Endothelial cell of umbilical vein (primary cell): ENCODE measurements around the gene ACD. TPM values are rescaled to one million over a fixed set of nuclear protein-coding genes. Genes with fewer than 3 reads are reported as not detected.

Experiments
- BruUV-seq: library from RNA; stranded (reverse); fragments of 400-500 nt; replicated peaks from 2 replicates; lab custom pipeline; 2021; lab: Mats Ljungman, UMichigan
- CTCF ChIA-PET: fragments of 300-600, 350-600 bp; sonication (Branson Sonifier 250); formaldehyde crosslinking; loops from one replicate; lab custom pipeline; 2021; ENCODE audit warnings: antibody characterized with exemption, inconsistent platforms; lab: Charles Lee
- POLR2A ChIA-PET: fragments of 300-600, 350-600 bp; sonication (Branson Sonifier 250); formaldehyde crosslinking; loops from one replicate; lab custom pipeline; 2021; ENCODE audit warnings: antibody characterized with exemption, inconsistent platforms; lab: Charles Lee
- DNase-seq: peaks from one replicate; pipeline ENCODE4 v3.0.0-alpha.2; 2011; ENCODE audit warnings: low read depth, low spot score
- FAIRE-seq: peaks from 2 replicates; lab custom pipeline; 2011; peaks lifted over from hg19 to GRCh38; lab: Jason Lieb, UNC
- H2AFZ ChIP-seq: 2 replicates; pipeline ENCODE4 v1.6.0; 2012; ENCODE audit warnings: low read depth, low read length, control low read depth, inconsistent platforms
- H3K27ac ChIP-seq: 2 replicates; pipeline ENCODE4 v1.5.1; 2011; ENCODE audit warnings: low read depth, mild to moderate bottlenecking, control low read depth, low read length, moderate library complexity; ENCODE audit not compliant: insufficient read depth
- H3K27me3 ChIP-seq, 2 experiments: 2 replicates each; pipeline versions ENCODE4 v1.6.0 to v1.6.1; 2011; ENCODE audit warnings: low read length in 2 of 2, mixed read lengths in 1 of 2; ENCODE audit not compliant: control insufficient read depth in 2 of 2, insufficient read depth in 2 of 2
- H3K36me3 ChIP-seq, 2 experiments: 2 replicates in 1 of 2; 3 replicates in 1 of 2; pipeline ENCODE4 v1.5.1; 2011; ENCODE audit warnings: low read length in 2 of 2, mild to moderate bottlenecking in 1 of 2, moderate library complexity in 1 of 2; ENCODE audit not compliant: control insufficient read depth in 2 of 2, insufficient read depth in 2 of 2; ENCODE audit errors: extremely low read depth in 1 of 2
- H3K4me1 ChIP-seq: 3 replicates; pipeline ENCODE4 v1.5.1; 2011; ENCODE audit warnings: mild to moderate bottlenecking, low read length; ENCODE audit not compliant: control insufficient read depth, insufficient read depth; ENCODE audit errors: extremely low read depth
- H3K4me2 ChIP-seq: 2 replicates; pipeline ENCODE4 v1.6.1; 2011; ENCODE audit warnings: low read length, control low read depth, mixed read lengths; ENCODE audit not compliant: insufficient read depth
- H3K4me3 ChIP-seq, 3 experiments: fragments of 200-600 bp in 1 of 3; sonication (generic), shearing (Covaris generic) in 1 of 3; replicated peaks in 1 of 3; 2 replicates each; pipeline ENCODE4 v1.5.1; 2011 to 2016; ENCODE audit warnings: control low read depth in 3 of 3, low read length in 3 of 3, mild to moderate bottlenecking in 2 of 3, inconsistent platforms in 1 of 3, low read depth in 1 of 3, moderate library complexity in 1 of 3; ENCODE audit not compliant: insufficient read depth in 1 of 3
- H3K79me2 ChIP-seq: 2 replicates; pipeline ENCODE4 v1.6.0; 2012; ENCODE audit warnings: low read length, inconsistent platforms; ENCODE audit not compliant: control insufficient read depth, insufficient read depth
- H3K9ac ChIP-seq: replicated peaks from 2 replicates; pipeline ENCODE3; 2011; ENCODE audit warnings: low read length, control low read depth; ENCODE audit not compliant: insufficient read depth; ENCODE audit errors: extremely low read depth
- H3K9me1 ChIP-seq: replicated peaks from 3 replicates; pipeline ENCODE4 v1.6.0; 2011; ENCODE audit warnings: mild to moderate bottlenecking, low read length; ENCODE audit not compliant: control insufficient read depth, insufficient read depth; ENCODE audit errors: extremely low read depth
- H3K9me3 ChIP-seq: replicated peaks from 2 replicates; pipeline ENCODE4 v1.5.1; 2012; ENCODE audit warnings: low read length, inconsistent platforms; ENCODE audit not compliant: control insufficient read depth, insufficient read depth
- H4K20me1 ChIP-seq: replicated peaks from 2 replicates; pipeline ENCODE3; 2011; ENCODE audit warnings: mild to moderate bottlenecking, low read length; ENCODE audit not compliant: control insufficient read depth, insufficient read depth; ENCODE audit errors: extremely low read depth
- EZH2 ChIP-seq: IDR thresholded peaks from 2 replicates; pipeline ENCODE4 v1.6.1; 2012; ENCODE audit warnings: borderline replicate concordance, low read depth, mild to moderate bottlenecking, moderate library complexity, low read length, inconsistent platforms; ENCODE audit not compliant: severe bottlenecking
- FOS ChIP-seq: IDR thresholded peaks from 2 replicates; pipeline ENCODE4 v1.6.1; 2011; ENCODE audit warnings: mild to moderate bottlenecking, low read length, moderate library complexity, borderline replicate concordance; ENCODE audit not compliant: insufficient read depth
- GATA2 ChIP-seq: IDR thresholded peaks from 2 replicates; pipeline ENCODE4 v1.7.0; 2011; ENCODE audit warnings: low read depth, mild to moderate bottlenecking, moderate library complexity, mixed read lengths, low read length; ENCODE audit not compliant: insufficient read length, insufficient read depth
- JUN ChIP-seq: IDR thresholded peaks from 2 replicates; pipeline ENCODE4 v1.6.1; 2011; ENCODE audit warnings: borderline replicate concordance, low read depth; ENCODE audit not compliant: insufficient read length, insufficient read depth
- MYC ChIP-seq: IDR thresholded peaks from one replicate; pipeline ENCODE4 v1.6.1; 2011; ENCODE audit warnings: mild to moderate bottlenecking, low read depth, low read length
- POLR2A ChIP-seq: IDR thresholded peaks from 2 replicates; pipeline ENCODE4 v1.6.1; 2012; ENCODE audit warnings: low read depth, mild to moderate bottlenecking, control low read depth, low read length
- POLR2AphosphoS5 ChIP-seq: IDR thresholded peaks from 2 replicates; pipeline ENCODE4 v1.6.1; 2012; ENCODE audit warnings: low read depth, mild to moderate bottlenecking, control low read depth, low read length, moderate library complexity; ENCODE audit not compliant: insufficient read depth
- dilution Hi-C: fragments of 300-500 bp; cut with MboI; formaldehyde crosslinking; loops from one replicate; pipeline ENCODE4 v1.15.0; 2019; ENCODE audit warnings: low sequenced_read_pairs; ENCODE audit not compliant: extremely low pct_ligation_motif_present
- intact Hi-C: fragments of 100-400 bp; cut with micrococcal nuclease; formaldehyde crosslinking; loops from one replicate; pipeline ENCODE4 v1.10.0; 2022
- polyA plus RNA-seq, 4 experiments: library from polyadenylated mRNA; depleted of rRNA in 3 of 4; stranded (reverse) in 3 of 4; unstranded in 1 of 4; fragments of >200 nt; gene quantifications; 2 replicates each; pipeline versions ENCODE4 v1.2.1 to v1.2.3, GENCODE V29; 2011 to 2012; ENCODE audit warnings: missing spikeins in 1 of 4
- total RNA-seq: library from RNA; stranded (reverse); gene quantifications from 2 replicates; pipeline ENCODE4 v1.2.3, GENCODE V29; 2021
- TF ChIP-seq, protein P1 (sequence below), 2 donors: IDR thresholded peaks; 1 replicate in 1 of 2; 2 replicates in 1 of 2; pipeline ENCODE4 v1.5.1; 2011; ENCODE audit warnings: low read length in 2 of 2, mild to moderate bottlenecking in 2 of 2, moderate library complexity in 2 of 2, control low read depth in 1 of 2, inconsistent platforms in 1 of 2, low read depth in 1 of 2; ENCODE audit not compliant: insufficient read depth in 1 of 2; ENCODE audit errors: extremely low read depth in 1 of 2
- TF ChIP-seq, protein P2 (sequence below): IDR thresholded peaks from 2 replicates; pipeline ENCODE4 v1.6.1; 2011; ENCODE audit not compliant: insufficient read depth, insufficient read length

ACD gene
- total and polyA plus RNA-seq, 2 donors (not counting 3 experiments of a cell fraction or from before 2014, with no cell fraction given) = 24.4 to 36.0 TPM

DNA sequence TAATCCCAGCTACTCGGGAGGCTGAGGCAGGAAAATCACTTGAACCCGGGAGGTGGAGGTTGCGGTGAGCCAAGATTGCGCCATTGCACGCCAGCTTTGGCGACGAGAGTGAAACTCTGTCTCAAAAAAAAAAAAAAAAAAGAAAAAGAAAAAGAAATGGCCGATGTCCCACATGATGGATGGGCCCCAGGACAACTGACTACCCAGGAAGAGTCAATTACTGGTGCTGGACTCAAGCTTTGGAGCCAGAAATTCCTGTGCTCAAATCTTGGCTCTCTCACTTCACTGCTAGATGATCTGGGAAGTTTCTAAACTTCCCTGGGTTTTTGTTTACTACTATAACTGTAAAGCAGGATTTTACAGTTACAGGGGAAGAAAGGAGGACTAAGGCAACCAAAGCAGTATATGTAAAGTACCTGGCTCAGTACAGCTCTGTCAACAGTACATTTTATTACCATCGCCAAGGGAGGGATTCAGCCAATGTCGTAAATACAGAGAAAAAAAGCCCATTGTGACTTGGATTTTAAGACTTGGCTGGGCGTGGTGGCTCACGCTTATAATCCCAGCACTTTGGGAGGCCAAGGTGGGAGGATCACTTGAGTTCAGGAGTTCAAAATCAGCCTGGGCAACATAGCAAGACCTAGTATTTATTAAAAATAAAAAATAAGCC is 18.4 kb upstream of the ACD start:
- Histone ChIP-seq H3K27ac (no peak overlapping the region), H3K4me2 (no peak overlapping the region), H3K9ac (no peak overlapping the region), H4K20me1 (no peaks in the 10 kb centered on the region), H3K4me1 (peaks cover 18% of the 10 kb centered on the region), H3K27me3 (no peaks in the 10 kb centered on the region), H3K79me2 (no peaks in the 10 kb centered on the region), H3K36me3 (peaks cover 0 to 21% of the 10 kb centered on the region in 2 experiments), H3K9me1 (no peaks in the 10 kb centered on the region), H3K9me3 (no peaks in the 10 kb centered on the region), H2AFZ (no peak overlapping the region), H3K4me3 (no peak overlapping the region)
- DNase-seq (no peak), FAIRE-seq (no peak)
- TF ChIP-seq POLR2AphosphoS5 (no peak), GATA2 (no peak), JUN (no peak), EZH2 (no peak), MYC (no peak), FOS (no peak), POLR2A (no peak)
- TF ChIP-seq, protein P1, sequence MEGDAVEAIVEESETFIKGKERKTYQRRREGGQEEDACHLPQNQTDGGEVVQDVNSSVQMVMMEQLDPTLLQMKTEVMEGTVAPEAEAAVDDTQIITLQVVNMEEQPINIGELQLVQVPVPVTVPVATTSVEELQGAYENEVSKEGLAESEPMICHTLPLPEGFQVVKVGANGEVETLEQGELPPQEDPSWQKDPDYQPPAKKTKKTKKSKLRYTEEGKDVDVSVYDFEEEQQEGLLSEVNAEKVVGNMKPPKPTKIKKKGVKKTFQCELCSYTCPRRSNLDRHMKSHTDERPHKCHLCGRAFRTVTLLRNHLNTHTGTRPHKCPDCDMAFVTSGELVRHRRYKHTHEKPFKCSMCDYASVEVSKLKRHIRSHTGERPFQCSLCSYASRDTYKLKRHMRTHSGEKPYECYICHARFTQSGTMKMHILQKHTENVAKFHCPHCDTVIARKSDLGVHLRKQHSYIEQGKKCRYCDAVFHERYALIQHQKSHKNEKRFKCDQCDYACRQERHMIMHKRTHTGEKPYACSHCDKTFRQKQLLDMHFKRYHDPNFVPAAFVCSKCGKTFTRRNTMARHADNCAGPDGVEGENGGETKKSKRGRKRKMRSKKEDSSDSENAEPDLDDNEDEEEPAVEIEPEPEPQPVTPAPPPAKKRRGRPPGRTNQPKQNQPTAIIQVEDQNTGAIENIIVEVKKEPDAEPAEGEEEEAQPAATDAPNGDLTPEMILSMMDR (IDR thresholded peaks at IDR 0.05; ENCODE audit: extremely low read depth in 1 of 2, insufficient read depth in 1 of 2, low read depth in 1 of 2, low read length in 2 of 2) = no peak
- TF ChIP-seq, protein P2, sequence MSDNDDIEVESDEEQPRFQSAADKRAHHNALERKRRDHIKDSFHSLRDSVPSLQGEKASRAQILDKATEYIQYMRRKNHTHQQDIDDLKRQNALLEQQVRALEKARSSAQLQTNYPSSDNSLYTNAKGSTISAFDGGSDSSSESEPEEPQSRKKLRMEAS = no peak
- ChIA-PET CTCF (interaction anchor here (2.4 kb wide), 1 partner anchor 138 kb away, joined by 18 read pairs; no protein-coding TSS in a partner anchor), POLR2A (no interaction called here)
- intact Hi-C loops (no loop called here), dilution Hi-C loops (loop anchor here (25.0 kb wide), 1 partner anchor 234 kb away; no protein-coding TSS in a partner anchor)
- no TSS peak for BruUV-seq
